SK-N-SH (cell line): ENCODE measurements around the gene FAM131B.

Experiments used
- CHD2 ChIP-seq: fragments of 150-350 bp; IDR thresholded peaks from 2 replicates; pipeline ENCODE4 v1.6.1; 2018; ENCODE audit warnings: low read length; ENCODE audit not compliant: partially characterized antibody
- ELF1 ChIP-seq: IDR thresholded peaks from 2 replicates; pipeline ENCODE4 v1.4.0; 2012
- EP300 ChIP-seq, 2 experiments: IDR thresholded peaks; 2 replicates each; pipeline versions ENCODE4 v1.4.0 to v1.6.1; 2012; ENCODE audit warnings: borderline replicate concordance in 1 of 2, low read depth in 1 of 2, low read length in 1 of 2
- EZH2phosphoT487 ChIP-seq: fragments of 200-600 bp; sonication (generic); IDR thresholded peaks from 2 replicates; pipeline ENCODE4 v1.6.1; 2017; ENCODE audit warnings: low read depth, mixed run types, mild to moderate bottlenecking, antibody characterized with exemption, moderate library complexity, borderline replicate concordance
- GABPA ChIP-seq: IDR thresholded peaks from 2 replicates; pipeline ENCODE4 v1.4.0; 2012; ENCODE audit warnings: low read depth, mild to moderate bottlenecking
- JUND ChIP-seq: IDR thresholded peaks from 2 replicates; pipeline ENCODE4 v1.4.0; 2012
- MXI1 ChIP-seq: IDR thresholded peaks from 2 replicates; pipeline ENCODE4 v1.6.1; 2012; ENCODE audit warnings: mild to moderate bottlenecking, low read depth, low read length, improper control_type of control experiment
- NRF1 ChIP-seq: IDR thresholded peaks from 2 replicates; pipeline ENCODE4 v1.6.1; 2012; ENCODE audit warnings: low read depth, mild to moderate bottlenecking, low read length
- POLR2AphosphoS5 ChIP-seq: IDR thresholded peaks from 2 replicates; pipeline ENCODE4 v1.6.1; 2012; ENCODE audit warnings: low read depth, low read length
- RAD21 ChIP-seq: IDR thresholded peaks from 2 replicates; pipeline ENCODE4 v1.6.1; 2012; ENCODE audit warnings: mild to moderate bottlenecking, low read length
- TCF12 ChIP-seq: IDR thresholded peaks from 2 replicates; pipeline ENCODE4 v1.4.0; 2012
- TF ChIP-seq, protein P1 (sequence below): fragments of 200-600 bp; sonication (generic); IDR thresholded peaks from 2 replicates; pipeline ENCODE4 v1.6.1; 2017; ENCODE audit warnings: antibody characterized with exemption, mild to moderate bottlenecking, moderate library complexity
- TF ChIP-seq, protein P2 (sequence below): IDR thresholded peaks from 2 replicates; pipeline ENCODE4 v1.6.1; 2012; ENCODE audit warnings: mild to moderate bottlenecking, low read depth, low read length, moderate library complexity
- TF ChIP-seq, protein P3 (sequence below): IDR thresholded peaks from 2 replicates; pipeline ENCODE4 v1.4.0; 2012; ENCODE audit warnings: low read depth

DNA sequence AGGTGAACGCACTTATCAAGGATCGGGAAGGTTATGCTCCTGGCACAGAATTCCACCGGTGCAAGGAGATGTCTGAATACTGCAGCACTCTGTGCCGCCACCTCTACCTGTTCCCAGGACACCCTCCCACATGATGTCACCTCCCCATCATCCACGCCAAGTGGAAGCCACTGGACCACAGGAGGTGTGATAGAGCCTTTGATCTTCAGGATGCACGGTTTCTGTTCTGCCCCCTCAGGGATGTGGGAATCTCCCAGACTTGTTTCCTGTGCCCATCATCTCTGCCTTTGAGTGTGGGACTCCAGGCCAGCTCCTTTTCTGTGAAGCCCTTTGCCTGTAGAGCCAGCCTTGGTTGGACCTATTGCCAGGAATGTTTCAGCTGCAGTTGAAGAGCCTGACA lies 57.6 kb downstream of the FAM131B start:
- TF ChIP-seq, protein P1, sequence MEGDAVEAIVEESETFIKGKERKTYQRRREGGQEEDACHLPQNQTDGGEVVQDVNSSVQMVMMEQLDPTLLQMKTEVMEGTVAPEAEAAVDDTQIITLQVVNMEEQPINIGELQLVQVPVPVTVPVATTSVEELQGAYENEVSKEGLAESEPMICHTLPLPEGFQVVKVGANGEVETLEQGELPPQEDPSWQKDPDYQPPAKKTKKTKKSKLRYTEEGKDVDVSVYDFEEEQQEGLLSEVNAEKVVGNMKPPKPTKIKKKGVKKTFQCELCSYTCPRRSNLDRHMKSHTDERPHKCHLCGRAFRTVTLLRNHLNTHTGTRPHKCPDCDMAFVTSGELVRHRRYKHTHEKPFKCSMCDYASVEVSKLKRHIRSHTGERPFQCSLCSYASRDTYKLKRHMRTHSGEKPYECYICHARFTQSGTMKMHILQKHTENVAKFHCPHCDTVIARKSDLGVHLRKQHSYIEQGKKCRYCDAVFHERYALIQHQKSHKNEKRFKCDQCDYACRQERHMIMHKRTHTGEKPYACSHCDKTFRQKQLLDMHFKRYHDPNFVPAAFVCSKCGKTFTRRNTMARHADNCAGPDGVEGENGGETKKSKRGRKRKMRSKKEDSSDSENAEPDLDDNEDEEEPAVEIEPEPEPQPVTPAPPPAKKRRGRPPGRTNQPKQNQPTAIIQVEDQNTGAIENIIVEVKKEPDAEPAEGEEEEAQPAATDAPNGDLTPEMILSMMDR: no peak
- TF ChIP-seq EZH2phosphoT487 (no peak), RAD21 (no peak), NRF1 (no peak), CHD2 (no peak), EP300 (IDR thresholded peaks at IDR 0.05; ENCODE audit: borderline replicate concordance in 1 of 2, low read depth in 1 of 2, low read length in 1 of 2) (no peak), POLR2AphosphoS5 (no peak), TCF12 (no peak), ELF1 (no peak), GABPA (no peak), MXI1 (no peak), JUND (no peak)
- TF ChIP-seq, protein P2, sequence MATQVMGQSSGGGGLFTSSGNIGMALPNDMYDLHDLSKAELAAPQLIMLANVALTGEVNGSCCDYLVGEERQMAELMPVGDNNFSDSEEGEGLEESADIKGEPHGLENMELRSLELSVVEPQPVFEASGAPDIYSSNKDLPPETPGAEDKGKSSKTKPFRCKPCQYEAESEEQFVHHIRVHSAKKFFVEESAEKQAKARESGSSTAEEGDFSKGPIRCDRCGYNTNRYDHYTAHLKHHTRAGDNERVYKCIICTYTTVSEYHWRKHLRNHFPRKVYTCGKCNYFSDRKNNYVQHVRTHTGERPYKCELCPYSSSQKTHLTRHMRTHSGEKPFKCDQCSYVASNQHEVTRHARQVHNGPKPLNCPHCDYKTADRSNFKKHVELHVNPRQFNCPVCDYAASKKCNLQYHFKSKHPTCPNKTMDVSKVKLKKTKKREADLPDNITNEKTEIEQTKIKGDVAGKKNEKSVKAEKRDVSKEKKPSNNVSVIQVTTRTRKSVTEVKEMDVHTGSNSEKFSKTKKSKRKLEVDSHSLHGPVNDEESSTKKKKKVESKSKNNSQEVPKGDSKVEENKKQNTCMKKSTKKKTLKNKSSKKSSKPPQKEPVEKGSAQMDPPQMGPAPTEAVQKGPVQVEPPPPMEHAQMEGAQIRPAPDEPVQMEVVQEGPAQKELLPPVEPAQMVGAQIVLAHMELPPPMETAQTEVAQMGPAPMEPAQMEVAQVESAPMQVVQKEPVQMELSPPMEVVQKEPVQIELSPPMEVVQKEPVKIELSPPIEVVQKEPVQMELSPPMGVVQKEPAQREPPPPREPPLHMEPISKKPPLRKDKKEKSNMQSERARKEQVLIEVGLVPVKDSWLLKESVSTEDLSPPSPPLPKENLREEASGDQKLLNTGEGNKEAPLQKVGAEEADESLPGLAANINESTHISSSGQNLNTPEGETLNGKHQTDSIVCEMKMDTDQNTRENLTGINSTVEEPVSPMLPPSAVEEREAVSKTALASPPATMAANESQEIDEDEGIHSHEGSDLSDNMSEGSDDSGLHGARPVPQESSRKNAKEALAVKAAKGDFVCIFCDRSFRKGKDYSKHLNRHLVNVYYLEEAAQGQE: no peak
- TF ChIP-seq, protein P3, sequence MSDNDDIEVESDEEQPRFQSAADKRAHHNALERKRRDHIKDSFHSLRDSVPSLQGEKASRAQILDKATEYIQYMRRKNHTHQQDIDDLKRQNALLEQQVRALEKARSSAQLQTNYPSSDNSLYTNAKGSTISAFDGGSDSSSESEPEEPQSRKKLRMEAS: no peak
